ENCODE results near the gene SLC12A8. TPM values are rescaled to one million over a fixed set of nuclear protein-coding genes. Genes with fewer than 3 reads are reported as not detected.
A peak's percentile ranks its signal among the peaks of the same experiment; 100 is the strongest.

SLC12A8 gene
- total RNA-seq, 2 donors from 2014 or later, result 0.80 to 0.92 TPM

- intact Hi-C loops (cut with DNase I), result no loop called here
- DNase-seq, result no peak
- ATAC-seq, result peak in 1 of 2 donors; percentile 14
These were observed 8.3 kb upstream of the SLC12A8 start for GRCh38 chr3:125220727-125221429.

- no peak for DNase-seq
- intact Hi-C loops (cut with DNase I), result no loop called here
- ATAC-seq, result no peak
These were observed 7.6 kb upstream of the SLC12A8 start for GRCh38 chr3:125220183-125220582.

DNA sequence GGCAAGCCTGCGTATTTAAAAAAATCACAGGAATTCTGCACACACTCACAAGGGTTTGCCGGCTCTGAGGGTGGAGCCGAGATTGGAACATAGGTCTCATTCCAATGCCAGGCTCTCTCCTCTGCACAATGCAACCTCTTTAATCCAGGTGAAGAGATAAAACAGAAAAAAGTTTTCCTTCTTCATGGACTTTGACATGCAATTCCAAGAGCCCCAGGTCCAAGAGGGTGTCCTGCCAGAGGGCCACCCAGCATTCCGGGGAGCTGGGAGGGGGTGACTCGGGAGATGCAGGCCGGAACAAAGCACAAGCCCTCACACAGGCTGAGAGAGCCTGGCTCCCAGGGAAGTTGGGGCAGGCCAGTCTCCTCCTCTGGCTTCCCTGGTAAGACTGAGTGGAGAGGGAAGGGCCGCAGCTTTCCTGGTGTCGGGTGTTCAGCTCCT is 6.7 kb upstream of the SLC12A8 start:
- DNase-seq (no peak), ATAC-seq (no peak)
- intact Hi-C loops (cut with DNase I), result no loop called here

- ATAC-seq (no peak), DNase-seq (no peak)
- intact Hi-C loops (cut with DNase I), result no loop called here
These were observed 2.2 kb upstream of the SLC12A8 start for GRCh38 chr3:125214738-125215137.

DNA sequence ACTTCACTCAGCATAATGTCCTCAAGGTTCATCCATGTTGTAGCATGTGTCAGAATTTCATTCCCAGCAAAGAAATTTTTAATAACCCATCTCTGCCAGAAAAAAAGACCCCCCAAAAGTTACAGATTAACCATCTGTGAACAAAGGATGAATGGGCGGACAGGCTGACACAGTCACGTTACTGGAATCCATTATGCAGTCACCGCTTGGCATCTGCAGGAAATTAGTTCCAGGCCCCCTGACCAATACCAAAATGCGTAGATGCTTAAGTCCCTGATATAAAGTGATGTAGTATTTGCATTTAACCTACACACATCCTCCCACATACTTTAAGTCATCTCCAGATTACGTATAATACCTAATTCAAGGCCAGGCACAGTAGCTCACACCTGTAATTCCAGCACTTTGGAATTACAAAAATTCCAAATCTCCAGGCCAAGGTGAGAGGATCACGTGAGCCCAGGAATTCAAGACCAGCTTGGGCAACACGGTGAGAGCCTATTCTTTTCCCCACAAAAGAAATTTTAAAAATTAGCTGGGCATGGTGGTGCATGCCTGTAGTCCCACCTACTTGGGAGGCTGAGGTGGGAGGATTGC is 1.5 kb upstream of the SLC12A8 start:
- intact Hi-C loops (cut with DNase I), result no loop called here
- DNase-seq, result no peak
- no peak for ATAC-seq

- intact Hi-C loops (cut with DNase I), result no loop called here
- no peak for ATAC-seq
- no peak for DNase-seq
These were observed 812 bp upstream of the SLC12A8 start for GRCh38 chr3:125213364-125213755.

GRCh38 chr3:125212091-125212508 is 448 bp downstream of the SLC12A8 start:
- ATAC-seq (peak; percentile 58 to 70), DNase-seq (no peak)
- intact Hi-C loops (cut with DNase I), result no loop called here

- DNase-seq (no peak), ATAC-seq (peak in 1 of 2 donors; percentile 12)
- intact Hi-C loops (cut with DNase I), result no loop called here
These were observed 941 bp downstream of the SLC12A8 start for GRCh38 chr3:125211523-125212090.

GRCh38 chr3:125207949-125208568 is 4.5 kb downstream of the SLC12A8 start:
- intact Hi-C loops (cut with DNase I), result no loop called here
- ATAC-seq, result no peak
- no peak for DNase-seq

- intact Hi-C loops (cut with DNase I), result no loop called here
- no peak for ATAC-seq
- no peak for DNase-seq
These were observed 5.0 kb downstream of the SLC12A8 start for GRCh38 chr3:125207507-125207906.

GRCh38 chr3:125206934-125207333 is 5.6 kb downstream of the SLC12A8 start:
- intact Hi-C loops (cut with DNase I), result no loop called here
- DNase-seq (no peak), ATAC-seq (no peak)

DNA sequence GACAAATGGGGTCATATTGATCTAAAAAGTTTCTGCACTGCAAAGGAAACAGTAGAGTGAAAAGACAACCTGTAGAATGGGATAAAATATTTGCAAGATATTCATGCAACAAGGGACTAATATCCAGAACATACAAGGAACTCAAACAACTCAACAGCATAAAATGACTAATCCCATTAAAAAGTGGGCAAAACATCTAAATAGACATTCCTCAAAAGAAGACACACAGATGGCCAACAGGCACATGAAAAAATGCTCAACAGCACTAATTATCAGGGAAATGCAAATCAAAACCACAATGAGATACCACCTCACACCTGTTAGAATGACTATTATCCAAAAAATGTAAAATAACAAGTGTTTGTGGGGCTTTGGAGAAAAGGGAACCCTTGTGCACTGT is 8.8 kb downstream of the SLC12A8 start:
- DNase-seq (no peak), ATAC-seq (no peak)
- intact Hi-C loops (cut with DNase I), result no loop called here

DNA sequence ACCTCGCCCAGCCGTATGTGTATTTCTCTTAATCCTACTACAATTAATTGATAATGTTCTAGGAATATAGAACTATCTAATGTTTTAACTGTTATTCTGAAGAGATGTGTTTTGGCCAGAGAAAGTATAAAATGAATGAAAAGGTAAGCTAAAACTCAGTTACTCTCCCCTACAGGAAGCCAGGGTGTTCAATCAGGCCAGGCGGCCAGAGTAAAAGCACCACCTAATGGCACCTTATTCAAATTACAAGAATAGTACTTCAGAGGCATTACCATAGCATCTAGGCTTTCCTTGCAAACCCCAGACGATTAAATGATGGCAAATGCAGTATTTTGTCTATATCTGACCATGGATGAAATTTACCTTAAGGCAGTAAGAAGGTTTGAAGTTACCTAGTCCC is 10.4 kb downstream of the SLC12A8 start:
- intact Hi-C loops (cut with DNase I), result no loop called here
- ATAC-seq (no peak), DNase-seq (no peak)

DNA sequence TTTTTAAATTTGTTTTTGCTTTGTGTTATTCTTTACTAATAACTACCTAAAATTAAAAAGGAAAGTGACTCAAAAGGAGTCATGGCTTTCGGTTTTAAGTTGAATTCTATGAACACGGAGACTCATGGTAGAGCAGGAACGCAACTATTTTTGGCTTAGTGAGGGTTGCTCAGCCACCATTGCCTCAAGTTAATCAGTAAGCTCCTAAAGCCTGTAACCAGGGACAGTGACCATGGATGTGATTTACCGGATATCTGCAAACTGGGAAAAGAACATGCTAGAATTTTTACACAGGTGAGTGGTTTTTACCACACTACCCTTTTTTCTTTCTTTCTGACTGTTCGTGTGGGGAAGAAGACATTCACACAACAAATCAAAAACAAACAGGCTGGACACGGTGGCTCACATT is 11.8 kb downstream of the SLC12A8 start:
- no peak for DNase-seq
- intact Hi-C loops (cut with DNase I), result no loop called here
- ATAC-seq, result no peak

DNA sequence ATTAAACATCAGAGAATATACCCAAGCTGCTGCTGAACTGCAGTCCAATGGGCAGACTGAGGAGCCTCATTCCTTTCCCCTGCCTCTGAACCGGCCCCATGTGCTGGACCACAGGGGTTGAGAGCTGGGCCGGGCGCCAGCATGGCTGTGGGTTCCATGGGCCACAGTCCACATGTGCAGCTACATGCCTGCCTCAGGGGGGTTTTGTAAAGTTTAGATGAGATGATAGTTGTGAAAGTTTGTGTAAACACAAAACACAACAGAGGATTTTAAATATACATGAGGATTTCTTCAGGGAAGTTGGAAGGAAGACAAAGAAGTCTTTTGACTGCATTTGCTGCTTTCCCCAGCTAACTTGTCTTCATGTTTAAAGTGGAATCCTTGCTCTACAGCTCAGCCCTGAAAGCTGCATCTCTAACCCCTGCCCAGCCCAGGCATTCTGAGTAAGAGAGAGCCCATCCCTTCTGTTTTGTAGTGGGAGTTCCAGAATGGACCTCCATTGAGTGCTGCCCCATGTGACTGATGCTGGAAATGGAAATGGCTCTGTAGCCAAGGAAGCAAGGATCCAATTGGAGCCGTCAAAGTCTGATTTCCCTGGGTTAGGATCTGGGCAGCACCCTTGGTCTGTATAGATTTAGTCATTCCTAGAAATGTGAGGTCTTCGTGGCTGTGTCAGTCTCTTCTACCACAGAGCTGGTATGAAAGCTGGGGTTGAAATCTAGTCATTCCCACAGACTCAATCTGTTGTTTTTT is 17.5 kb downstream of the SLC12A8 start:
- intact Hi-C loops (cut with DNase I), result loop anchor here in 1 of 2 donors (10.0 kb wide), 1 partner anchor 660 kb away; no protein-coding TSS in a partner anchor
- no peak for ATAC-seq
- no peak for DNase-seq

DNA sequence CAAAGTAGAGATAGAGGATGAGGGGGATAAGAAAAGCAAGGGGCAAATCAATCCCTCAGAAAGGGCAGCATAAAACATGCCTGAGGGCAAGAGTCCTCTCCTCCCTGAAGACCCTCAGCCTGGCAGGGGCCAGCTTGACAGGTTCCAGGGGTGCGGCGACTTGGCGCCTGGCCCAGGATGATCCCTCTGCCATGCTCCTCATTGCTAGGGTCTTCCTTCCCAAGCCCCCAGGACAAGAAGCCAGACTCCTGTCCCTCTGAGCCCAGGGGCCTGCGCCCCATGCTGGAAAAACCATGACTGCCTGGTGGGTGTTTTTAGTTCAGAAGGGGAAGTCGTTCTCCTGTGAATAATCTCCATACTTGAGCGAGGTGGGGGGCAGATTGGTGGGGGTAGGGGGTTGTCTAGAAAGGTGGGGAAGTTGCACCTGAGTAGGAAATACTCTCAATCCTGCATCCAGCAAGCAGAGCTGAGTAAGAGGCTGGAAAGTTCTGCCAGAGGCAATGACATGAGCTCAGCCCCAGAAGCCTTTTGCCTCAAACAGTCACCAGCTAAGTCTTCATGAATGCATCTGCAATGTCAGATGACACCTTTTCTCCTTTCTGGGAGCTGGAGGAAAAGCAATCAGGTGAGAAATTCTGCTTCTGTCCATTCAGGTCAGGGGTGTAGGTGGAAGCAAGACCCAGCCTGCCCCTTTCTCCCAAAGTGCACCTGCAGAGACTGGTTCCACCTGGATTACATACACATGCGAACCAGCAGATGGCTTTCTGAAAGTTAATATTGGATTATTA is 18.3 kb downstream of the SLC12A8 start:
- no peak for DNase-seq
- intact Hi-C loops (cut with DNase I), result loop anchor here in 1 of 2 donors (10.0 kb wide), 1 partner anchor 659 kb away; no protein-coding TSS in a partner anchor
- ATAC-seq, result no peak

DNA sequence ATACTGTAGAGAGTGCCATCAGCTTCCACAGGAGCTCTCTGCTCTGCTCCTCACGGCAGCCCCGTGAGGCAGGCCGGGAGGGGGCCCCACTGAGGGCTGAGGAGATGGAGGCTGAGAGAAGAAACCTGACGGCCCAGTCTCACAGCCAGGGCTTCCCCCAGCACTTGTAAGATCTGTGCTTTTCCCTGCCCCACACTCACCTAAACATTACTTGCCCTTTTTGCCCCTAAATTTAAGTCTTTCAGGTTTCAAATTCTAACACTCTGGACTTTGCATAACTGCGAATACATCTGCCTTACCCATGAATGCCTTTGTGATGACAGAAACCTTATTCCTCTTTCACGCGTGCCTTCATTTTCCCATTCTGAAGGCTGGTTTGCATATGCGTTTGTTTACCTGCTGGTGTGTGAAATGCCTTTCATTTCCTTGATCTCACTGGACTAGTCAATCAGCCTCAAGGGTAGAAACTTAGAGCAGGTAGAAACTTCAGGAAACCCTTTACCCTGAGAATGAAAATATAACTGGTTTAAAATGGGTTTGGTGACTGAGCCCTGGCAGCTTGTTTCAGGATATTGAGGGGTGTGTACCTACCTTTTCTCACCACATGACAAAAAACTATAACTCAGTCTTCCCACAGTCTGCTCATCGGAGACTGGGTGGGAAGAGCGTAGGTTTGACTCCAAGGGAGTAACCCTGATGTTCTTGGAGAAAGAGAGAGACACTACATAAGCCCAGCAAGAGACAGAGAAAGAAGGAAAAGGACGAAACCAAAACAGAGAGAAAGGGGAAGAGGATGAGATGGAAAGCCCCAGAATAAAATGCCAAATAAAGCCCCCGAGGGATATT is 20.1 kb downstream of the SLC12A8 start:
- no peak for DNase-seq
- intact Hi-C loops (cut with DNase I), result loop anchor here in 1 of 2 donors (10.0 kb wide), 1 partner anchor 658 kb away; no protein-coding TSS in a partner anchor
- no peak for ATAC-seq

DNA sequence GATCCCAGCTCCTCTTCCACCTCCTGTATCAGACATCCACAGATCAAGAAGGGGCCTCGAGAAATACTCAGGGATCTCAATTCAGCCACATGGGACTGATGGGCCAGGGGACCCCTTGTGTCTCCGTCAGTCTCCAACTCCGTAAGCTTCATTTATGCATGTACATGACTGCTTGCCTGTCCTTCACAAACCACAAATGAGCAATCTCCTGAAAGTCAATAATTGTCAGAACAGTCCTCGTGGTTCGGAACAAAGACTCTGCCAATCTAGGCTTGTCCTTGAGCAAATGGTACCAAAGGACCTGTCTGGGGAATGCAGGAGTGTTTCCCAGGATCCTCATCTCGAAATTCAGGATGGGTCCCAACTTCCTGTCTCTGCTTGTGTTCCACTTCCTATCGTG is 20.8 kb downstream of the SLC12A8 start:
- no peak for DNase-seq
- intact Hi-C loops (cut with DNase I), result loop anchor here in 1 of 2 donors (10.0 kb wide), 1 partner anchor 657 kb away; no protein-coding TSS in a partner anchor
- ATAC-seq, result no peak
